HepG2 (cell line): ENCODE results near the gene GZF1. TPM values are rescaled to one million over a fixed set of nuclear protein-coding genes. Genes with fewer than 3 reads are reported as not detected.

ENCODE experiments used
- polyA plus RNA-seq, 8 experiments: library from polyadenylated mRNA; depleted of rRNA in 3 of 8; stranded (reverse) in 7 of 8; unstranded in 1 of 8; fragments of >200 nt; fragmentation: Illumina TruSeq in 4 of 8; extraction: Trizol in 4 of 8; gene quantifications; 2 replicates each; pipeline versions ENCODE4 v1.2.1 to v1.2.3, GENCODE V29; 2011 to 2016; ENCODE audit warnings: low read depth in 4 of 8, missing spikeins in 1 of 8, mixed read lengths in 1 of 8; ENCODE audit not compliant: insufficient read depth in 1 of 8
- small RNA-seq, 3 experiments: library from RNA; depleted of rRNA; stranded (forward); fragments of <200 nt; gene quantifications; one replicate each; pipeline ENCODE3, GENCODE V24; 2012; ENCODE audit warnings: low read depth in 2 of 3, low replicate concordance in 1 of 3; ENCODE audit not compliant: insufficient read length in 3 of 3, insufficient read depth in 2 of 3
- total RNA-seq, 5 experiments: library from RNA; depleted of rRNA; stranded (reverse); fragments of >200 nt; fragmentation: Illumina TruSeq; extraction: Trizol; gene quantifications; 2 replicates each; pipeline ENCODE4 v1.2.3, GENCODE V29; 2016; ENCODE audit warnings: low read depth in 1 of 5

The GZF1 gene
- total and polyA plus RNA-seq, 2 of the 13 experiments (the other 11 are each of a cell fraction or from before 2014, with no cell fraction given): 16.9 to 26.0 TPM

Small RNA genes lying within 50 kb of the gene (small RNA-seq; reads per million reads assigned to genes)
- gene RNA5SP479: 0 reads per million in 3 experiments

Other genes starting within 250 kb of the GZF1 start
- gene NXT1, start 11.4 kb upstream of the GZF1 start, total RNA-seq (2016; rRNA removed; fragmentation: Illumina TruSeq; extraction: Trizol): 65.9 and 69.7 TPM in 2 replicates
- 35.6 and 40.8 TPM in 2 replicates for gene NXT1, start 11.4 kb upstream of the GZF1 start, polyA plus RNA-seq (2011; rRNA removed)
- 9.5 and 15.2 TPM in 2 replicates for gene NAPB, start 59.3 kb downstream of the GZF1 start, total RNA-seq (2016; rRNA removed; fragmentation: Illumina TruSeq; extraction: Trizol)
- 16.1 and 16.3 TPM in 2 replicates for gene NAPB, start 59.3 kb downstream of the GZF1 start, polyA plus RNA-seq (2011; rRNA removed)
- not detected in 2 replicates for gene CSTL1, start 77.5 kb downstream of the GZF1 start, total RNA-seq (2016; rRNA removed; fragmentation: Illumina TruSeq; extraction: Trizol)
- not detected in 2 replicates for gene CSTL1, start 77.5 kb downstream of the GZF1 start, polyA plus RNA-seq (2011; rRNA removed)
- gene CST11, start 90.7 kb downstream of the GZF1 start, total RNA-seq (2016; rRNA removed; fragmentation: Illumina TruSeq; extraction: Trizol): not detected in 2 replicates
- not detected in 2 replicates for gene CST11, start 90.7 kb downstream of the GZF1 start, polyA plus RNA-seq (2011; rRNA removed)
- gene CST8, start 128.9 kb downstream of the GZF1 start, total RNA-seq (2016; rRNA removed; fragmentation: Illumina TruSeq; extraction: Trizol): not detected in 2 replicates
- not detected in 2 replicates for gene CST8, start 128.9 kb downstream of the GZF1 start, polyA plus RNA-seq (2011; rRNA removed)
- 0.15 TPM in 1 of 2 replicates, not detected in the other for gene CST9L, start 206.3 kb downstream of the GZF1 start, total RNA-seq (2016; rRNA removed; fragmentation: Illumina TruSeq; extraction: Trizol)
- not detected in 2 replicates for gene CST9L, start 206.3 kb downstream of the GZF1 start, polyA plus RNA-seq (2011; rRNA removed)
- gene CST9, start 243.7 kb downstream of the GZF1 start, total RNA-seq (2016; rRNA removed; fragmentation: Illumina TruSeq; extraction: Trizol): 0.07 TPM in 1 of 2 replicates, not detected in the other
- gene CST9, start 243.7 kb downstream of the GZF1 start, polyA plus RNA-seq (2011; rRNA removed): not detected in 2 replicates